Lower leg skin (tissue), 4 donors: ENCODE measurements around the gene BPIFB6. TPM values are rescaled to one million over a fixed set of nuclear protein-coding genes. Genes with fewer than 3 reads are reported as not detected.

Source experiments
- DNase-seq, 2 donors: peaks; one replicate each; pipeline ENCODE4 v3.0.0-alpha.2; 2019; ENCODE audit warnings: low spot score in 2 of 2
- H3K4me3 ChIP-seq: fragments of 200-600 bp; sonication (generic); 2 replicates; pipeline ENCODE4 v1.5.1; 2017; ENCODE audit warnings: mild to moderate bottlenecking, low read depth; ENCODE audit not compliant: poor library complexity, severe bottlenecking
- CTCF ChIP-seq, 3 donors: fragments of 450-650 bp; IDR thresholded peaks; one replicate each; pipeline ENCODE4 v1.5.1; 2016; ENCODE audit warnings: antibody characterized with exemption in 3 of 3, mild to moderate bottlenecking in 3 of 3, moderate library complexity in 2 of 3
- POLR2A ChIP-seq, 2 donors: fragments of 450-650 bp; IDR thresholded peaks; one replicate each; pipeline ENCODE4 v1.6.1; 2016 to 2017; ENCODE audit warnings: antibody characterized with exemption in 2 of 2, mild to moderate bottlenecking in 1 of 2, moderate library complexity in 1 of 2
- WGBS, 2 donors: methylation state at CpG; one replicate each; pipeline ENCODE4 v1.1.5; 2018; 5-methylcytosine and 5-hydroxymethylcytosine counted together
- intact Hi-C: fragments of 100-400 bp; cut with DNase I; formaldehyde crosslinking; loops from one replicate; pipeline ENCODE4 v1.15.0; 2023; ENCODE audit warnings: low total_unique reads
- total RNA-seq, 4 donors: library from RNA; depleted of rRNA; stranded (reverse); fragments of >200 nt; gene quantifications; one replicate each; pipeline ENCODE4 v1.1.0, GENCODE V29; 2016

BPIFB6 gene
- total RNA-seq, 4 donors from 2014 or later: not detected

DNA sequence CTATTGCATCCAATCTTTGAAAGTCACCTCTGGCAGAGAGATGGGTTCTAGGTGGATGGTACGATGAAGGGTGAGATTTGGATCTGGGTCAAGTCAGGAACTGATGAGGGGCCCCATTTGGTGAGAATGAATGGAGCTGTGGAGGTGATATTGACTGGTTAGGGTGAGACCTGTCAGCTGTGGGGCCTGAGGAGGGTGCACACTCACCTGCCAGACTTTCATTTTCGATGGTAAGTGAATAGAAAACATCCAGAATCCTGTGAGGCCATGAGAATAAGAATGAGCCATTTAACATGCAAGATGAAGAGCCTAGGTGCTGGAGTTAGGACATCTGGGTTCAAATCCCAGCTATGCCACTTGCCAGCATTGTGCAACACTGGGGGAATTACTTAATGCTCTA is 34.0 kb upstream of the BPIFB6 start:
- 68 to 72% methylated on average over 2 of the region's 2 CpGs for WGBS, 2 donors
- intact Hi-C loops: no loop called here
- TF ChIP-seq POLR2A (IDR thresholded peaks at IDR 0.05): no peak
- no peak for TF ChIP-seq CTCF (IDR thresholded peaks at IDR 0.05)

DNA sequence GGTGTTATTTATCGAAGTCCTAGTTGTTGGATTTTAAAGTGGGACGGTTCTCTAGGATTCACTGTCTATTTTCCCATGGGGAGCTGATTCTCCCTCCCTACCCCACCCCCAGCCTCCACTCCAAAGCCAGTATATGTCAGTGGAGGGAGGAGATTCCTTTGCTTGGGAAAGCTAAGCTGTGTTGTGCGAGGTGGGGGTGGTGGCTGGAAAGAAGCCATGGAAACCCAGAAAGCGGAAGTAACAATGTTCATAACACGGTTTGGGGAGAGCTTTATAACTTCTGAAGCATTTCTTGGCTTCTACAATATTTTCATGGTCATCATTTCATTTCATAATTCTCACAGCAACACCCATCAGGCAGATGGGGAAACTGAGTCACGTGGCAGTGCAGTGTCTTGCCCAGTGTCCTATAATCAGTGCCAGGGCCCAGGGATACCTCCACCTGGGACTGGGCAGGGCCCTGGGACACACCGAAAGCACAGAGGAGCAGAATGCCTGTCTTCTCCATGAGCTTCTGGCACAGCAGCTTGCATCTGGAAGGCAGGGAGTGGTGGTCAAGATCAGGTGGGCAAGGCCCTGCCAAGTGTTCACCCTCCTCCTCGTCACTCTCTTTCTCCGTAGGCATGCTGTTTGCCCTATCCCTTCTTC is 31.7 kb upstream of the BPIFB6 start:
- DNase-seq: no peak

More for the DNA sequence above, 34.0 kb upstream of the BPIFB6 start:
- no peak for DNase-seq
- no peak overlapping the region for H3K4me3 ChIP-seq

DNA sequence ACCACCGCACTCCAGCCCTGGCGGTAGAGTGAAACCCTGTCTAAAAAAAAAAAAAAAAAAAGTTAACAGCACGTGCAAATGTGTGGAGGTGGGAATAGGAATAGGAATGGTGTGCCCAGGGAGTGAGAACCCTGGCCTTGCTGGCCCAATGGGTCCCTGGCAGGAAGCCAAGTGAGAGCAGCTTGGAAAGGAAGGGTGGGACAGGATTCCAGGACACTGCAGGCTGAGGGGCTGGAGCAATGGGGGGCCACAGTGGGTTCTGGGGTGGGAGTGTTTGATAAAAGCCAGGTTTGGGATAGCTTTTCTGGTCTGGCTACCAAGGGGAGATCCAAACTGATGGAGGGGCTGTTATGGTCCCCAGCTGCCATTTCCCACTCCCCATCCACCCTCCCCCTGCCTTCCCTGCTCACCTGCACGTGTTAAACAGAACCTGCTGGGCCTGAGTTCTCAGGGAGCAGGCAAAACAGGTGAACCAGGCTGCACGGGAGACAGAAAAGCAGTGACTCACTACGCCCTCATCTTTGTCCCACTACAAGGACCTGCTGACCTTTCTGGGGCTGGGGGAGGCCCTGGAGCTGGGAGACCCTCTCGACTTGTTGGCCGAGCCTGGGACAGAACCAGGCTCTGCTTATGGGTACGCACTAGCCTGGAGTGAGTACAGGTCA is 30.5 kb upstream of the BPIFB6 start:
- no peak for DNase-seq
- 53 to 61% methylated on average over 8 to 9 of the region's 9 CpGs for WGBS, 2 donors
- no peak overlapping the region for H3K4me3 ChIP-seq
- no peak for TF ChIP-seq POLR2A (IDR thresholded peaks at IDR 0.05)
- TF ChIP-seq CTCF (IDR thresholded peaks at IDR 0.05): no peak
- intact Hi-C loops: no loop called here

More for the DNA sequence above, 31.7 kb upstream of the BPIFB6 start:
- intact Hi-C loops: no loop called here
- TF ChIP-seq CTCF (IDR thresholded peaks at IDR 0.05) (no peak), POLR2A (IDR thresholded peaks at IDR 0.05) (no peak)
- 59 to 62% methylated on average over 9 of the region's 9 CpGs for WGBS, 2 donors
- H3K4me3 ChIP-seq: no peak overlapping the region

DNA sequence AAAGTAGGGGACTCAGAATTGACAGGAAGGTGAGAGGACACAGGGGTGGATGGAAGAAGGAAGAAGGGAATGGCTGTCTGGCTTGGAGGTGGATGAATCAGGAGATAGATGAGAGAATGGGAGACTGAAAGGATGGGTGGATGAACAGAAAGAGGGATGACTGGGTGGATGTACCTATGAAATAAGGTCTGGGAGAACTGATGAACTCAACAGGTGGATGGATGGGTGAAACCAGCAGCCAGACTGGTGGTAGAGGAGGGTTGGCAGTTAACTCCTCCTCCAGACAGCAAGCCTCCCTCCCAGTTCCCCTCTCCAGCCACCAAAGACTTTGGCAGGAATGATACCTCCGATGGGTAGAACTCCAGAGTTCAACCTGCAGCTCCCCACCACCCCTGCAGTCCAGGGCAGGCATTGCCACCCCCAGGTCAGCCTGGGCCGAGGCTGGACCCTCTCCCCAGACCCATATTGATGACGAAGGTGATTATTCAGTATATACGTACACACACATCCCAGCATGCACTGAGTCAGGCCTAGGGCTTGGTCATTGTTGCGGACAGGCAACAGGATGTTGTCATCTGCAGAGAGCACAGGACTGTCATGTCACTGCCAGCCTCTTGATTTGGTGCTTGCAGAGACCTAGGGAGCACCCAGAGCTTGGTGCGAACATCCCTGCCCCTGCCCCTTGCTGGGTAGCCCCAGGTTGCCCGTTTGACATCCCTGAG is 29.2 kb upstream of the BPIFB6 start:
- no peak for TF ChIP-seq POLR2A (IDR thresholded peaks at IDR 0.05)
- TF ChIP-seq CTCF (IDR thresholded peaks at IDR 0.05): no peak
- no peak for DNase-seq
- no peak overlapping the region for H3K4me3 ChIP-seq
- intact Hi-C loops: no loop called here
- 69 to 81% methylated on average over 4 to 7 of the region's 7 CpGs for WGBS, 2 donors

GRCh38 chr20:33004141-33004751 is 27.2 kb upstream of the BPIFB6 start, which contains the start of gene SUN5:
Gene SUN5 (minus strand): TSS chr20:33004433. CDS start chr20:33004340, 93 bp downstream.
- TF ChIP-seq POLR2A (IDR thresholded peaks at IDR 0.05) (no peak), CTCF (IDR thresholded peaks at IDR 0.05) (no peak)
- 61 to 75% methylated on average over 6 of the region's 6 CpGs for WGBS, 2 donors
- H3K4me3 ChIP-seq: no peak within 1 kb of the TSS
- no peak for DNase-seq
- intact Hi-C loops: no loop called here
